HL-60 (cell line): ENCODE results near the gene TMEM192.
"Not testable (repeated sequence)": the region's sequence is repeated elsewhere in the genome, so short reads cannot be mapped to it uniquely, and the experiment has no call there.

Source experiments
- DNase-seq, 2 experiments: peaks; one replicate each; pipeline ENCODE4 v3.0.0-alpha.2; 2010 to 2020; ENCODE audit warnings: low read depth in 1 of 2, low spot score in 1 of 2
- H3K27ac ChIP-seq: fragments of 250-450 bp; sonication (Bioruptor Pico); replicated peaks from 2 replicates; pipeline ENCODE4 v1.5.1; 2020; ENCODE audit warnings: mild to moderate bottlenecking, moderate library complexity
- H3K27me3 ChIP-seq: fragments of 250-450 bp; sonication (Bioruptor Pico); 2 replicates; pipeline ENCODE4 v1.5.1; 2021; ENCODE audit warnings: mild to moderate bottlenecking, moderate library complexity; ENCODE audit not compliant: insufficient read depth, poor library complexity, severe bottlenecking
- H3K4me3 ChIP-seq: replicated peaks from 2 replicates; pipeline ENCODE4 v1.5.1; 2011; ENCODE audit warnings: mild to moderate bottlenecking, control low read depth, low read length; ENCODE audit not compliant: insufficient read depth
- GABPA ChIP-seq: IDR thresholded peaks from 2 replicates; pipeline ENCODE4 v1.6.1; 2012; ENCODE audit warnings: low read depth
- POLR2AphosphoS5 ChIP-seq: IDR thresholded peaks from 2 replicates; pipeline ENCODE4 v1.6.1; 2012; ENCODE audit warnings: low read depth
- SPI1 ChIP-seq: IDR thresholded peaks from 2 replicates; pipeline ENCODE4 v1.6.1; 2012; ENCODE audit warnings: low read depth, mild to moderate bottlenecking, borderline replicate concordance
- TF ChIP-seq, protein P1 (sequence below): IDR thresholded peaks from one replicate; pipeline ENCODE4 v1.5.1; 2011; ENCODE audit warnings: low read length, control low read depth, inconsistent platforms; ENCODE audit not compliant: insufficient read depth
- TF ChIP-seq, protein P2 (sequence below): IDR thresholded peaks from 2 replicates; pipeline ENCODE4 v1.6.1; 2012; ENCODE audit warnings: low read depth; ENCODE audit not compliant: insufficient replicate concordance

Gene TMEM192

DNA sequence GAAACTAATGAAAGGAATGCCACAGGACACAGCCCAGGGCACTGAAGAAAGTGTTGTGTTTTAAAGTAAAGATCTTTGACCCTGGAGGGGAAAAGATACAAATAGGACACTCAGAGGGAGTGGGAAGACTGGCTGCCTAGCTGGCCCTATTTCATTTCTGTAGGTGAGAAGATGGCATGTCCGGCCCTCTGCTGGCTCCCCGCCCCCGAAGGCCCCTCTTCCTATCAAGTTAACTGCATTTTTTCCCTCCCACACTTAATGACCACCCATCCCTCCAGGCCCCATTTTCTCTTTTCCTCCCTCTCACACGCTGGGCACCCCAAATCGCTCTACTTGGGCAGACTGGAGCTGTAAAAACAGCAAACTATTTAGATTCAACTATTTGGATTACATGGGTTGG lies 64.5 kb downstream of the TMEM192 start:
- Histone ChIP-seq H3K27ac (no peak overlapping the region), H3K4me3 (no peak overlapping the region), H3K27me3 (no peaks in the 10 kb centered on the region)
- TF ChIP-seq, protein P1, sequence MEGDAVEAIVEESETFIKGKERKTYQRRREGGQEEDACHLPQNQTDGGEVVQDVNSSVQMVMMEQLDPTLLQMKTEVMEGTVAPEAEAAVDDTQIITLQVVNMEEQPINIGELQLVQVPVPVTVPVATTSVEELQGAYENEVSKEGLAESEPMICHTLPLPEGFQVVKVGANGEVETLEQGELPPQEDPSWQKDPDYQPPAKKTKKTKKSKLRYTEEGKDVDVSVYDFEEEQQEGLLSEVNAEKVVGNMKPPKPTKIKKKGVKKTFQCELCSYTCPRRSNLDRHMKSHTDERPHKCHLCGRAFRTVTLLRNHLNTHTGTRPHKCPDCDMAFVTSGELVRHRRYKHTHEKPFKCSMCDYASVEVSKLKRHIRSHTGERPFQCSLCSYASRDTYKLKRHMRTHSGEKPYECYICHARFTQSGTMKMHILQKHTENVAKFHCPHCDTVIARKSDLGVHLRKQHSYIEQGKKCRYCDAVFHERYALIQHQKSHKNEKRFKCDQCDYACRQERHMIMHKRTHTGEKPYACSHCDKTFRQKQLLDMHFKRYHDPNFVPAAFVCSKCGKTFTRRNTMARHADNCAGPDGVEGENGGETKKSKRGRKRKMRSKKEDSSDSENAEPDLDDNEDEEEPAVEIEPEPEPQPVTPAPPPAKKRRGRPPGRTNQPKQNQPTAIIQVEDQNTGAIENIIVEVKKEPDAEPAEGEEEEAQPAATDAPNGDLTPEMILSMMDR: no peak
- TF ChIP-seq POLR2AphosphoS5 (no peak), SPI1 (no peak), GABPA (no peak)
- TF ChIP-seq, protein P2, sequence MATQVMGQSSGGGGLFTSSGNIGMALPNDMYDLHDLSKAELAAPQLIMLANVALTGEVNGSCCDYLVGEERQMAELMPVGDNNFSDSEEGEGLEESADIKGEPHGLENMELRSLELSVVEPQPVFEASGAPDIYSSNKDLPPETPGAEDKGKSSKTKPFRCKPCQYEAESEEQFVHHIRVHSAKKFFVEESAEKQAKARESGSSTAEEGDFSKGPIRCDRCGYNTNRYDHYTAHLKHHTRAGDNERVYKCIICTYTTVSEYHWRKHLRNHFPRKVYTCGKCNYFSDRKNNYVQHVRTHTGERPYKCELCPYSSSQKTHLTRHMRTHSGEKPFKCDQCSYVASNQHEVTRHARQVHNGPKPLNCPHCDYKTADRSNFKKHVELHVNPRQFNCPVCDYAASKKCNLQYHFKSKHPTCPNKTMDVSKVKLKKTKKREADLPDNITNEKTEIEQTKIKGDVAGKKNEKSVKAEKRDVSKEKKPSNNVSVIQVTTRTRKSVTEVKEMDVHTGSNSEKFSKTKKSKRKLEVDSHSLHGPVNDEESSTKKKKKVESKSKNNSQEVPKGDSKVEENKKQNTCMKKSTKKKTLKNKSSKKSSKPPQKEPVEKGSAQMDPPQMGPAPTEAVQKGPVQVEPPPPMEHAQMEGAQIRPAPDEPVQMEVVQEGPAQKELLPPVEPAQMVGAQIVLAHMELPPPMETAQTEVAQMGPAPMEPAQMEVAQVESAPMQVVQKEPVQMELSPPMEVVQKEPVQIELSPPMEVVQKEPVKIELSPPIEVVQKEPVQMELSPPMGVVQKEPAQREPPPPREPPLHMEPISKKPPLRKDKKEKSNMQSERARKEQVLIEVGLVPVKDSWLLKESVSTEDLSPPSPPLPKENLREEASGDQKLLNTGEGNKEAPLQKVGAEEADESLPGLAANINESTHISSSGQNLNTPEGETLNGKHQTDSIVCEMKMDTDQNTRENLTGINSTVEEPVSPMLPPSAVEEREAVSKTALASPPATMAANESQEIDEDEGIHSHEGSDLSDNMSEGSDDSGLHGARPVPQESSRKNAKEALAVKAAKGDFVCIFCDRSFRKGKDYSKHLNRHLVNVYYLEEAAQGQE: no peak
- DNase-seq: no peak

DNA sequence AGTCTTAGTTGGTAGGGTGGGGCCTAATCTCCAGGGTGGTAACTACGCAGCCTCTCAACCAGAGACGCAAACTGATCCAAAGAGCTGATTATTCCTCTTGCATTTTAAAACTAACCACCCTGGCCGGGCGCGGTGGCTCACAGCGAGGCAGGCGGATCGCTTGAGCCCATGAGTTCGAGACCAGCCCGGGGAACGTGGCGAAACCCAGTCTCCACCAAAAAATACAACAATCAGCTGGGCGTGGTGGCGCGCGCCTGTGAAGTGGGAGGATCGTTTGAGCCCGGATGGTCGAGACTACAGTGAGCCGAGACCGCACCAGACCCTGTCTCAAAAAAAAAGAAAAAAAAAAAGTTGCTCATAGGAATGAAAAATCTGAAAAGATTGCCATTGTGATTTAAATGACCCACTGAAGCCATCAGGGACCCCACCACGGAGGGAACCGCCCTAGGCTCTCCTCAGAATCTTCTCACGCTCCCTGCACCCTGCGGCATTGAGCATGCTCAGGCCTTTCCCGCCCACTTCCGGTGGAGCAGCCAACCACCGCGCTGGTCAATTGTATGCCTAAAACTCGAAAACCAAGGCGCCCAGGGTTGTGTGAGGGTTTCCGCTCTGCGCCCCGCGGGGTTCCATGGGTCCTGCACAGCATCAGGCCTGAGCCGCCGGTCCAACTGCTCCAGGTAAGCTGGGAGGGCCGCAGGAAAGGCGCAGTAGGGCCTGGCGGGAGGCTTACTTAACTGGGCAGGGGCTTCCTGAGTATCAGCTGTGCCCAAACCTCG lies 81.0 kb downstream of the TMEM192 start, which contains the start of gene TRIM60:
TSS of gene TRIM60 (plus strand) at position 564 of the 776 bp plus-strand sequence. CDS start 8,074 bp downstream, outside the sequence.
- TF ChIP-seq POLR2AphosphoS5 (no peak), GABPA (no peak), SPI1 (no peak)
- TF ChIP-seq, protein P1: no peak
- TF ChIP-seq, protein P2: no peak
- Histone ChIP-seq H3K27me3 (no peaks in the 10 kb centered on the region), H3K27ac (no peak within 1 kb of the TSS), H3K4me3 (no peak within 1 kb of the TSS)
- no peak for DNase-seq

DNA sequence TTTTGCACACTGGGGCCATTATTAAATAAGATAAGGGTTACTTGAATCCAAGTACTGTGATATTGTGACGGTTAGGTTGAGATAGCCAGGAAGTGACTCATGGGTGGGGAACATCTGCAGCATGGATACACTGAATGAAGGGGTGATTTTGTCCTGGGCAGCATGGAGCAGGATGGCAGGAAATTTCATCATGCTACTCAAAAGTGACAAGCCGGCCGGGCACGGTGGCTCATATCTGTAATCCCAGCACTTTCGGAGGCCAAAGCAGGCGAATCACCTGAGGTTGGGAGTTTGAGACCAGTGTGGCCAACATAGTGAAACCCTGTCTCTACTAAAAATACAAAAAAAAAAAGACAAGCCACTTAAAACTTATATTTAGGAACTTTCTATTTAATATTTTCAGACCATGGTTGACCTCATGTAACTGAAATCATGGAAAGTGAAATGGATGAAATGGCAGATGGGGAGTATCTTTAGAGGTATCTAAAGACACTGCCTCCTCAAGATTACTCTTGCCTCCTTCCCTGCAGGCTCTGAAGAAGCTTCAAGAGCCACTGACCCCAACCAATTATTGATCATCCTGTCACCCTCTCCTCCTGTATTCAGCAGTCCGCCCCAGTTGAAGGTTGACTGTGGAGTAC lies 84.8 kb downstream of the TMEM192 start:
- H3K27ac ChIP-seq: no peak overlapping the region
- no peak for TF ChIP-seq POLR2AphosphoS5
- no peak for TF ChIP-seq SPI1
- TF ChIP-seq, protein P2: no peak
- TF ChIP-seq, protein P1: no peak
- TF ChIP-seq GABPA: no peak
- H3K4me3 ChIP-seq: no peak overlapping the region
- H3K27me3 ChIP-seq: no peaks in the 10 kb centered on the region
- no peak for DNase-seq

DNA sequence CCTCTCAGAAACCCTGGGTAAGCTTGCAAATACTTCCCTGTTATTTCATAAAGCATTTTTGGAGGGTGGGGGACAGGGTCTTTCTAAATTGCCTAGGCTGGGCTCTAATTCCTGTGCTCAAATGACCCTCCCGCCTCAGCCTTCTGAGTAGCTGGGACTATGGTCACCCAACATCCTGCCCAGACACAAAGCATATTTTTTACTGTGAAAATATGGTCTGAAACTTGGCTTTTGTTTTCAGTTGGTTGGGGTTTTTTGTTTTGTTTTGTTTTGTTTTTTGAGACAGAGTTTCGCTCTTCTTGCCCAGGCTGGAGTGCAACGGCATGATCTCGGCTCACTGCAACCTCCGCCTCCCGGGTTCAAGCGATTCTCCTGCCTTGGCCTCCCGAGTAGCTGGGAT lies 86.9 kb downstream of the TMEM192 start:
- not testable (repeated sequence) for H3K27ac ChIP-seq, DNase-seq, H3K27me3 ChIP-seq, H3K4me3 ChIP-seq
